ENCODE data around the gene ZEB2. TPM values are rescaled to one million over a fixed set of nuclear protein-coding genes. Genes with fewer than 3 reads are reported as not detected.

Gene ZEB2
- total RNA-seq, 6 donors from 2014 or later: 104 to 237 (median 148) TPM

GRCh38 chr2:144524118-144525009 is 4.4 kb upstream of the ZEB2 start:
- Histone ChIP-seq H3K27ac (peak overlapping the region; percentile 96 to 99 (median 98)), H3K4me1 (peaks cover 0 to 23% (median 15%) of the 10 kb centered on the region in 4 donors), H3K9me3 (no peaks in the 10 kb centered on the region), H3K4me3 (peak overlapping the region; percentile 51 to 64 (median 56)), H3K36me3 (no peaks in the 10 kb centered on the region), H3K27me3 (peaks cover 0 to 4% (median 0%) of the 10 kb centered on the region in 4 donors)
- DNase-seq (peak in 1 of 2 donors; percentile 91), ATAC-seq (ENCODE audit: low FRiP score in 2 of 2) (peak; percentile 49 to 55)
- TF ChIP-seq EP300 (IDR thresholded peaks at IDR 0.05) (no peak), POLR2A (IDR thresholded peaks at IDR 0.05) (peak in 1 of 4 donors; percentile 27), CTCF (IDR thresholded peaks at IDR 0.05) (peak in 1 of 6 experiments; percentile 10), POLR2AphosphoS5 (IDR thresholded peaks at IDR 0.05) (peak in 1 of 2 donors; percentile 4)
- WGBS, 2 donors: 14 to 28% methylated on average over 13 to 32 of the region's 58 CpGs

- H3K27ac ChIP-seq: peak overlapping the region; percentile 96 to 99 (median 98)
- H3K27me3 ChIP-seq: peaks cover 0 to 4% (median 0%) of the 10 kb centered on the region in 4 donors
- H3K36me3 ChIP-seq: no peaks in the 10 kb centered on the region
- H3K4me1 ChIP-seq: peaks cover 0 to 23% (median 15%) of the 10 kb centered on the region in 4 donors
- TF ChIP-seq POLR2A (IDR thresholded peaks at IDR 0.05): no peak
- no peak for TF ChIP-seq EP300 (IDR thresholded peaks at IDR 0.05)
- no peak for TF ChIP-seq CTCF (IDR thresholded peaks at IDR 0.05)
- no peak for TF ChIP-seq POLR2AphosphoS5 (IDR thresholded peaks at IDR 0.05)
- DNase-seq (peak in 1 of 2 donors; percentile 52), ATAC-seq (ENCODE audit: low FRiP score in 2 of 2) (no peak)
- WGBS, 2 donors: 1 to 2% methylated on average over 15 of the region's 15 CpGs
- no peaks in the 10 kb centered on the region for H3K9me3 ChIP-seq
- peak overlapping the region; percentile 51 to 64 (median 56) for H3K4me3 ChIP-seq
Measured at GRCh38 chr2:144523596-144524117, 3.7 kb upstream of the ZEB2 start.

DNA sequence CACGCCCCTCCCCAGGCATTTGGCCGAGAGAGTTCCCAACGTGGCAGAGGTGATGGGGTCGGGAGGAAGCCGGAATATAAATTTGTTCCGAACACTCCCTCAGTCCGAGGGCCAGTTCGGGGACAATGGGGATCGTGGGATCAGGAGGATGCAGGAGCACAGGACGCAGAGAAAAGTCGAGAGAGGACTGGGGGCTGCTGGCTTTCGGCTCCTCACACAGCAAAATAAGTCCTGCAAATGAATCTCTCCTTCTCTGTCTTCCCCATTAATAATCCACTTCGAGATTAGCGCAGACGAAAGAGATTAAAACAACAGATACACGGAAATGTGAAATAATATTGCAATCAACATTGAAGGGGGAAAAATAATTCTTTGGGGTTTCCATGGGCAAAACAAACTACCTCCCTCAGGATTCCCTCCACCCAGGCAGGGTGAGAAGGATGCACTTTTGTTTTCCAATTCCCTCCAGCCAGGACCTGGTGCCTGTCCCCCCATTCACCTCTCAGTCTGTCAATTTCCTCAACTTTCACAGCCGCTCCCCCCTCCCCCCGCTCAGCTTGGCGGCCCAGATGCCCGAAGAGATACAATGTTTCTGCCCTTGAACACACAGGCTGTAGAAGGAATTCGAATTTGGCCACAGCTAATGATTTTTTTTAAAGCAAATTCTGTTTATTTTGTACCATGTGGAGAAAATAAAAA is 3.1 kb upstream of the ZEB2 start:
- ATAC-seq (ENCODE audit: low FRiP score in 2 of 2) (no peak), DNase-seq (peak in 1 of 2 donors; percentile 43)
- TF ChIP-seq CTCF (IDR thresholded peaks at IDR 0.05) (no peak), POLR2A (IDR thresholded peaks at IDR 0.05) (no peak), EP300 (IDR thresholded peaks at IDR 0.05) (no peak), POLR2AphosphoS5 (IDR thresholded peaks at IDR 0.05) (no peak)
- Histone ChIP-seq H3K4me1 (peaks cover 0 to 23% (median 15%) of the 10 kb centered on the region in 4 donors), H3K9me3 (no peaks in the 10 kb centered on the region), H3K27me3 (peaks cover 0 to 4% (median 0%) of the 10 kb centered on the region in 4 donors), H3K36me3 (no peaks in the 10 kb centered on the region), H3K4me3 (peak overlapping the region in 3 of 4 donors; percentile 51 to 64 (median 55)), H3K27ac (peak overlapping the region; percentile 96 to 99 (median 98))
- WGBS, 2 donors: 14 to 15% methylated on average over 21 of the region's 21 CpGs

DNA sequence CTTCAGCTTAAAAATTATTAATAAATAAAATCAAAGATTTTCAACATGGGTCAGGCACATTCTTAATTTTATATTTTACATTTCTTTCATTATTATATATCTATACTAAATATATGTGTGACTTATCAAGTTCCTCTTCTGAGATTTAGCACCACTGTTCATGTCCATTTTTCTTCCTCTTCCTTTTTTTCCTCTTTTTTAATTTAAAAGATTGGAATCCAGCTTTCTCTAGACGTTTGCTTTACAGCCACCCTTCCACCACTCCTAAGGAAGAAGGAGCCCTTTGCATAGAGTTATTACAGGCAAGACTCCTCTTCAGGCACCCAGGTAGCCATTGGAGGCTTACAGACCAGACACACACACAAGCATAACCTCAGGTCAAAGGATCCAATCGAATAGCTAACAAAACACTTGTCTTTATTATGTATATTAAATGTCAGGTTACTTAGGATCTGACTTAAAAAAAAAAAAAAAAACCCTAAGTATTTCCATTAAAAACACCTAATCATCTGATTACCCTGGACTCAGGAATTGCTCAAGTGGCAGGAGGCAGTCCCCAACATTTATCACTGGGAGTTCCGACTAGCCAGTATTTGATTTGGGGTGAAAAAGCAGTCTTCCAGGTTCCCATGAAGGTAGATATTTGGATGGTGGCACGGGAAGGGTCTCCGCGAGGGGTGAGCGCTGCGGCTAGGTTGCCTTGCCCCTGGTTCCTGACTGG is 2.4 kb upstream of the ZEB2 start:
- ATAC-seq (ENCODE audit: low FRiP score in 2 of 2) (no peak), DNase-seq (peak in 1 of 2 donors; percentile 38)
- Histone ChIP-seq H3K27ac (peak overlapping the region; percentile 96 to 99 (median 98)), H3K4me1 (peaks cover 3 to 23% (median 15%) of the 10 kb centered on the region in 4 donors), H3K4me3 (peak overlapping the region in 3 of 4 donors; percentile 51 to 64 (median 55)), H3K36me3 (no peaks in the 10 kb centered on the region), H3K9me3 (no peaks in the 10 kb centered on the region), H3K27me3 (peaks cover 0 to 4% (median under 1%) of the 10 kb centered on the region in 4 donors)
- no peak for TF ChIP-seq POLR2AphosphoS5 (IDR thresholded peaks at IDR 0.05)
- no peak for TF ChIP-seq POLR2A (IDR thresholded peaks at IDR 0.05)
- no peak for TF ChIP-seq CTCF (IDR thresholded peaks at IDR 0.05)
- no peak for TF ChIP-seq EP300 (IDR thresholded peaks at IDR 0.05)
- WGBS, 2 donors: 25 to 41% methylated on average over 8 of the region's 8 CpGs
